Keratinocyte (primary cell): ENCODE results near the gene CD47. TPM values are rescaled to one million over a fixed set of nuclear protein-coding genes. Genes with fewer than 3 reads are reported as not detected.

Experiments
- DNase-seq: peaks from one replicate; pipeline ENCODE4 v3.0.0-alpha.2; 2011; ENCODE audit warnings: low read depth, missing footprints, low spot score
- FAIRE-seq: peaks from 2 replicates; lab custom pipeline; 2011; peaks lifted over from hg19 to GRCh38; lab: Jason Lieb, UNC
- H2AFZ ChIP-seq: 2 replicates; pipeline ENCODE4 v1.6.0; 2012; ENCODE audit warnings: low read length, control low read depth, inconsistent platforms; ENCODE audit not compliant: control insufficient read depth
- H3K27ac ChIP-seq: 2 replicates; pipeline ENCODE4 v1.5.1; 2011; ENCODE audit warnings: low read length; ENCODE audit not compliant: control insufficient read depth, insufficient read depth
- H3K27me3 ChIP-seq: 3 replicates; pipeline ENCODE4 v1.6.0; 2011; ENCODE audit warnings: low read length; ENCODE audit not compliant: control insufficient read depth, insufficient read depth; ENCODE audit errors: extremely low read depth
- H3K36me3 ChIP-seq, 2 experiments: 2 replicates in 1 of 2; 3 replicates in 1 of 2; pipeline ENCODE4 v1.5.1; 2011; ENCODE audit warnings: low read length in 2 of 2, mild to moderate bottlenecking in 1 of 2; ENCODE audit not compliant: control insufficient read depth in 2 of 2, insufficient read depth in 2 of 2; ENCODE audit errors: extremely low read depth in 1 of 2
- H3K4me1 ChIP-seq: 3 replicates; pipeline ENCODE4 v1.5.1; 2011; ENCODE audit warnings: low read length; ENCODE audit not compliant: control insufficient read depth, insufficient read depth; ENCODE audit errors: extremely low read depth
- H3K4me2 ChIP-seq: 3 replicates; pipeline ENCODE4 v1.6.0; 2011; ENCODE audit warnings: low read depth, low read length; ENCODE audit not compliant: control insufficient read depth, insufficient read depth; ENCODE audit errors: extremely low read depth
- H3K4me3 ChIP-seq, 3 experiments: fragments of 200-600 bp in 1 of 3; sonication (generic) in 1 of 3; 2 replicates in 2 of 3; 3 replicates in 1 of 3; pipeline ENCODE4 v1.5.1; 2011 to 2016; ENCODE audit warnings: low read length in 3 of 3, mild to moderate bottlenecking in 3 of 3, control low read depth in 2 of 3, inconsistent platforms in 1 of 3, low read depth in 1 of 3, mixed read lengths in 1 of 3, mixed run types in 1 of 3, moderate library complexity in 1 of 3; ENCODE audit not compliant: control insufficient read depth in 2 of 3, insufficient read depth in 2 of 3; ENCODE audit errors: extremely low read depth in 1 of 3
- H3K79me2 ChIP-seq: 2 replicates; pipeline ENCODE4 v1.6.0; 2012; ENCODE audit warnings: low read length; ENCODE audit not compliant: control insufficient read depth, insufficient read depth
- H3K9ac ChIP-seq: 3 replicates; pipeline ENCODE4 v1.6.0; 2011; ENCODE audit warnings: low read length; ENCODE audit not compliant: control insufficient read depth, insufficient read depth; ENCODE audit errors: extremely low read depth
- H3K9me1 ChIP-seq: 3 replicates; pipeline ENCODE4 v1.6.0; 2011; ENCODE audit warnings: low read length; ENCODE audit not compliant: control insufficient read depth, insufficient read depth; ENCODE audit errors: extremely low read depth
- H3K9me3 ChIP-seq: 2 replicates; pipeline ENCODE4 v1.5.1; 2012; ENCODE audit warnings: low read depth, low read length; ENCODE audit not compliant: control insufficient read depth
- H4K20me1 ChIP-seq: 3 replicates; pipeline ENCODE4 v1.6.0; 2011; ENCODE audit warnings: low read length; ENCODE audit not compliant: control insufficient read depth, insufficient read depth; ENCODE audit errors: extremely low read depth
- EZH2 ChIP-seq: IDR thresholded peaks from one replicate; pipeline ENCODE4 v1.6.1; 2012; ENCODE audit warnings: inconsistent platforms, mild to moderate bottlenecking, low read length, moderate library complexity
- dilution Hi-C: fragments of 300-500 bp; cut with MboI; formaldehyde crosslinking; loops from one replicate; pipeline ENCODE4 v1.7.0; 2020; ENCODE audit warnings: low sequenced_read_pairs; ENCODE audit not compliant: extremely low pct_ligation_motif_present
- polyA plus RNA-seq, 5 experiments: library from polyadenylated mRNA; depleted of rRNA in 3 of 5; stranded (reverse) in 3 of 5; stranded (forward) in 1 of 5; unstranded in 1 of 5; fragments of >200 nt; gene quantifications; 1 replicate in 1 of 5; 2 replicates in 3 of 5; 3 replicates in 1 of 5; pipeline versions ENCODE4 v1.2.1 to v1.2.3, GENCODE V29; 2011 to 2012; ENCODE audit warnings: missing spikeins in 2 of 5, low read depth in 1 of 5, low replicate concordance in 1 of 5
- TF ChIP-seq, protein P1 (sequence below), 3 experiments: IDR thresholded peaks in 1 of 3; conservative IDR thresholded peaks in 1 of 3; optimal IDR thresholded peaks in 1 of 3; 2 replicates in 2 of 3; 3 replicates in 1 of 3; pipeline versions ENCODE3 to v1.5.1; 2011; ENCODE audit warnings: low read length in 3 of 3, mild to moderate bottlenecking in 3 of 3, moderate library complexity in 2 of 3, control low read depth in 1 of 3, inconsistent platforms in 1 of 3; ENCODE audit not compliant: insufficient read depth in 2 of 3; ENCODE audit errors: extremely low read depth in 1 of 3

Gene CD47
- polyA plus RNA-seq, 1 donor (not counting 4 experiments of a cell fraction or from before 2014, with no cell fraction given) = 96.5 TPM

DNA sequence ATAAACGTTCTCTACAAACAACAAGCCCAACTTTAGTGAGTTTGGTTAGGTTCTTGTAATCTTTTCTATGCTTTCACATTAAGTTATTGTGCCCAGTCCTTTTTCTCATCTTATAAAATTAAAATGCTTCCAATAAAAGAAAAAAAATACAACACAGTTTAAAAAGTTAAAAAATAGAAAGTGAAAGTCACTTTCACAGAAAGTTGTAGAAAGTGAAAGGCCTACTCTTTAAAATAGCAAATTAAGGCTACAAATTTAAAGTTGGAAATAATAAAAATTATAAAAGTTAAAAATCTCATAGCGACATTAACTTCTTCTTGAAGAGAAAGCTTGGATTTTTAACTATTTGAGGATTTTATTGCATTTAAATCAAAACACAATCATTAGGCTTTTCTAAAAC is 35.9 kb downstream of the CD47 start:
- DNase-seq (no peak), FAIRE-seq (no peak)
- H3K4me2 ChIP-seq = no peak overlapping the region
- no peak overlapping the region for H3K9ac ChIP-seq
- H3K9me1 ChIP-seq = no peaks in the 10 kb centered on the region
- dilution Hi-C loops = no loop called here
- no peaks in the 10 kb centered on the region for H4K20me1 ChIP-seq
- H3K36me3 ChIP-seq = peaks cover 3 to 8% of the 10 kb centered on the region in 2 experiments
- H2AFZ ChIP-seq = no peak overlapping the region
- H3K79me2 ChIP-seq = no peaks in the 10 kb centered on the region
- H3K4me1 ChIP-seq = no peaks in the 10 kb centered on the region
- H3K9me3 ChIP-seq = no peaks in the 10 kb centered on the region
- TF ChIP-seq EZH2 = no peak
- TF ChIP-seq, protein P1, sequence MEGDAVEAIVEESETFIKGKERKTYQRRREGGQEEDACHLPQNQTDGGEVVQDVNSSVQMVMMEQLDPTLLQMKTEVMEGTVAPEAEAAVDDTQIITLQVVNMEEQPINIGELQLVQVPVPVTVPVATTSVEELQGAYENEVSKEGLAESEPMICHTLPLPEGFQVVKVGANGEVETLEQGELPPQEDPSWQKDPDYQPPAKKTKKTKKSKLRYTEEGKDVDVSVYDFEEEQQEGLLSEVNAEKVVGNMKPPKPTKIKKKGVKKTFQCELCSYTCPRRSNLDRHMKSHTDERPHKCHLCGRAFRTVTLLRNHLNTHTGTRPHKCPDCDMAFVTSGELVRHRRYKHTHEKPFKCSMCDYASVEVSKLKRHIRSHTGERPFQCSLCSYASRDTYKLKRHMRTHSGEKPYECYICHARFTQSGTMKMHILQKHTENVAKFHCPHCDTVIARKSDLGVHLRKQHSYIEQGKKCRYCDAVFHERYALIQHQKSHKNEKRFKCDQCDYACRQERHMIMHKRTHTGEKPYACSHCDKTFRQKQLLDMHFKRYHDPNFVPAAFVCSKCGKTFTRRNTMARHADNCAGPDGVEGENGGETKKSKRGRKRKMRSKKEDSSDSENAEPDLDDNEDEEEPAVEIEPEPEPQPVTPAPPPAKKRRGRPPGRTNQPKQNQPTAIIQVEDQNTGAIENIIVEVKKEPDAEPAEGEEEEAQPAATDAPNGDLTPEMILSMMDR (optimal IDR thresholded peaks at IDR 0.05 in 1 of 3, IDR thresholded peaks at IDR 0.05 in 1 of 3, conservative IDR thresholded peaks at IDR 0.05 in 1 of 3; ENCODE audit: extremely low read depth in 1 of 3, insufficient read depth in 2 of 3, low read length in 3 of 3) = no peak
- no peak overlapping the region for H3K27ac ChIP-seq
- H3K4me3 ChIP-seq = no peak overlapping the region
- no peaks in the 10 kb centered on the region for H3K27me3 ChIP-seq

GRCh38 chr3:108053483-108053882 is 37.3 kb downstream of the CD47 start:
- TF ChIP-seq, protein P1 (optimal IDR thresholded peaks at IDR 0.05 in 1 of 3, IDR thresholded peaks at IDR 0.05 in 1 of 3, conservative IDR thresholded peaks at IDR 0.05 in 1 of 3; ENCODE audit: extremely low read depth in 1 of 3, insufficient read depth in 2 of 3, low read length in 3 of 3) = no peak
- no peak for TF ChIP-seq EZH2
- H3K4me2 ChIP-seq = no peak overlapping the region
- H3K27me3 ChIP-seq = no peaks in the 10 kb centered on the region
- H3K27ac ChIP-seq = no peak overlapping the region
- H4K20me1 ChIP-seq = no peaks in the 10 kb centered on the region
- no peak overlapping the region for H2AFZ ChIP-seq
- no peaks in the 10 kb centered on the region for H3K79me2 ChIP-seq
- H3K9me1 ChIP-seq = no peaks in the 10 kb centered on the region
- DNase-seq (no peak), FAIRE-seq (no peak)
- peaks cover 3 to 7% of the 10 kb centered on the region in 2 experiments for H3K36me3 ChIP-seq
- H3K4me3 ChIP-seq = no peak overlapping the region
- dilution Hi-C loops = no loop called here
- no peak overlapping the region for H3K9ac ChIP-seq
- no peaks in the 10 kb centered on the region for H3K4me1 ChIP-seq
- H3K9me3 ChIP-seq = no peaks in the 10 kb centered on the region
